Endodermal cell (in vitro differentiated cells): ENCODE measurements around the gene CPNE5. TPM values are rescaled to one million over a fixed set of nuclear protein-coding genes. Genes with fewer than 3 reads are reported as not detected.

Experiments used
- DNase-seq: peaks from one replicate; pipeline ENCODE4 v3.0.0-alpha.2; 2017
- H3K27ac ChIP-seq: 2 replicates; pipeline ENCODE4 v1.5.1; 2013; ENCODE audit warnings: mild to moderate bottlenecking, low read depth, low read length, moderate library complexity
- H3K27me3 ChIP-seq: 2 replicates; pipeline ENCODE4 v1.6.1; 2013; ENCODE audit warnings: mild to moderate bottlenecking, low read length, moderate library complexity; ENCODE audit not compliant: insufficient read depth, control insufficient read depth, poor library complexity, severe bottlenecking
- H3K36me3 ChIP-seq: 2 replicates; pipeline ENCODE4 v1.7.0; 2013; ENCODE audit warnings: mild to moderate bottlenecking, low read length, moderate library complexity; ENCODE audit not compliant: control insufficient read depth, insufficient read depth
- H3K4me1 ChIP-seq: one replicate; pipeline ENCODE4 v1.7.0; 2013; ENCODE audit warnings: low read length; ENCODE audit not compliant: control insufficient read depth, insufficient read depth
- H3K4me3 ChIP-seq: 2 replicates; pipeline ENCODE4 v1.5.1; 2013; ENCODE audit warnings: mild to moderate bottlenecking, low read length, moderate library complexity
- H3K9ac ChIP-seq: 2 replicates; pipeline ENCODE4 v1.6.1; 2013; ENCODE audit warnings: mild to moderate bottlenecking, low read length, moderate library complexity; ENCODE audit not compliant: poor library complexity, severe bottlenecking; ENCODE audit errors: extremely low read depth
- H3K9me3 ChIP-seq: 2 replicates; pipeline ENCODE4 v1.6.1; 2013; ENCODE audit warnings: mild to moderate bottlenecking, low read length, moderate library complexity; ENCODE audit not compliant: control insufficient read depth
- H3K27ac Mint-ChIP-seq: 2 replicates; pipeline ENCODE4 v1.8.0; 2020; ENCODE audit warnings: mixed read lengths
- H3K27me3 Mint-ChIP-seq: 2 replicates; pipeline ENCODE4 v1.8.0; 2021; ENCODE audit warnings: mild to moderate bottlenecking, mixed read lengths; ENCODE audit not compliant: insufficient read depth
- H3K36me3 Mint-ChIP-seq: 2 replicates; pipeline ENCODE4 v1.8.0; 2020; ENCODE audit warnings: low read depth, mixed read lengths
- H3K4me1 Mint-ChIP-seq: 2 replicates; pipeline ENCODE4 v1.8.0; 2020; ENCODE audit warnings: mixed read lengths
- H3K4me3 Mint-ChIP-seq: 2 replicates; pipeline ENCODE4 v1.8.0; 2020; ENCODE audit warnings: mild to moderate bottlenecking, moderate library complexity, mixed read lengths
- H3K9me3 Mint-ChIP-seq: 2 replicates; pipeline ENCODE4 v1.8.0; 2020; ENCODE audit warnings: mild to moderate bottlenecking, mixed read lengths
- WGBS, 2 experiments: methylation state at CpG; one replicate each; pipeline versions ENCODE4 v1.1.5 to v1.1.7; 2013; ENCODE audit warnings: missing lambda C conversion rate in 2 of 2, mixed read lengths in 1 of 2; ENCODE audit not compliant: insufficient coverage in 1 of 2, insufficient read length in 1 of 2; 5-methylcytosine and 5-hydroxymethylcytosine counted together
- total RNA-seq, 2 donors: library from RNA; stranded (reverse); fragmentation: NEBNext Ultra II Directional in 1 of 2; extraction: Animal tissue kit (Norgen Biotek cat#: 25700) in 1 of 2; gene quantifications; 2 replicates in 1 of 2; 3 replicates in 1 of 2; pipeline ENCODE4 v1.2.1, GENCODE V29; 2021
- TF ChIP-seq, protein P1 (sequence below): fragments of 200-600 bp; sonication (generic); conservative IDR thresholded peaks from 2 replicates; pipeline ENCODE4 v1.5.0; 2021; ENCODE audit warnings: antibody characterized with exemption, mild to moderate bottlenecking

Gene CPNE5
- total RNA-seq, 2 donors from 2014 or later, result 0.26 to 0.42 TPM

DNA sequence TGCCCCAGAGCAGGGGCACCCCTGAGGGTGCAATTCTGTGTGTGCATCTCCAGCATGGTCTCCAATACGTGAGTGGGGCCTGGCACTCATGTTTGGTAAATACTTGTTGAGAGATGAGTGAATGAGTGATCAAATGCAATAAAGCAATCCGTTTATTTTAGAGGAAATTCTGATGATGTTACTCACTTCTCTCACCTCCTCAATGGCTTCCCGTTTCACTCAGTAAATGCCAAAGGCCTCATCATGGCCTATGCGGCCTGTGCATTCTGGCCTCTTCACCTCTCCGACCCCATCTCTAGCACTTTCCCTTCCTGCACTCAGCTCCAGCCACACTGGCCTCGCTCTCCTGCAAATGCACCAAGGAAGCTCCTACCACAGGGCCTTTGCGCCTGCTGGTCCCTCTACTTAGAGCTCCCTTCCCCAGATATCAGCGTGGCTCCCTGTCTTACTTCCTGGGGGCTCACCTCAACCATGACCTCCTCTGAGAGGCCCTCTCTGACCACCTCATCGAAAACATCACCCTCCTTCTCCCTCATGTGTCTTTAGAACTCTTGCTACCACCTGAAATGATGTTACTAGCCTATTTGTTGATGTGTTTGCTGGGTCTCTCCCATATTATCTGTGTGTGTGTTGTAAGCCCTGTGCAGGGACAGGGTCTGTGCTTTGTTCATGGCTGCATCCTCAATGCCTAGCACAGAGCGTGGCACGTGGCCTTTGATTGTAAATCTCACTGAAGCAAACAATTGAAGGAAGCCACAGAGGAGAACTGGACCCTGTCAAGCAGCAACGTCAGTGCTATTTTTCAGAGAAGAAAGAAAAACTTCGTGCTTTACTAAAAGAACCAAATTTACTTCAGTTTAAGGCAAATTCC is 99.1 kb downstream of the CPNE5 start:
- 88 to 89% methylated on average over 10 to 13 of the region's 13 CpGs for WGBS, 2 experiments
- Mint-ChIP-seq H3K36me3 (no peaks in the 10 kb centered on the region), H3K27ac (no peak overlapping the region)

DNA sequence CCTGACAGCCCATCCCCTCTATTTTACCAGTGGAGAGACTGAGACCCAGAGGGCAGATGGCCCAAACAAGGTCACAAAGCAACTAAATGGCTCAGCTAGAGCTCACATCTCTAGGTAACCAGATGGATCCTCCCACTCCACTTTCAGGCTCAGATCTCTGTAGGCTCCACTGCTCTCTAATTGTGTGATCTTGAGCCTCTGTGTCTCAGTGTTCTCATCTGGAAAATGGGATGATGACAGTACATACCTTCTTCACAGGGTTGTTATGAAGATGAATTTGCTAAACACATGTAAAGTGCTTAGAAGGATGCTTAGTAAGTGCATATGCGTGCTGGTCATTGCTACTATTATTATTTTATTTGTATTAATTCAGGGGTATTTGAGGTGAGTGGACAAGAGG is 101.1 kb downstream of the CPNE5 start:
- no peaks in the 10 kb centered on the region for H3K4me1 Mint-ChIP-seq
- H3K36me3 ChIP-seq, result no peaks in the 10 kb centered on the region
- H3K27ac Mint-ChIP-seq, result no peak overlapping the region
- no peak overlapping the region for H3K4me3 Mint-ChIP-seq
- DNase-seq, result no peak
- no peak overlapping the region for H3K27ac ChIP-seq
- no peak overlapping the region for H3K9ac ChIP-seq
- no peaks in the 10 kb centered on the region for H3K4me1 ChIP-seq
- H3K27me3 ChIP-seq, result no peaks in the 10 kb centered on the region
- TF ChIP-seq, protein P1, sequence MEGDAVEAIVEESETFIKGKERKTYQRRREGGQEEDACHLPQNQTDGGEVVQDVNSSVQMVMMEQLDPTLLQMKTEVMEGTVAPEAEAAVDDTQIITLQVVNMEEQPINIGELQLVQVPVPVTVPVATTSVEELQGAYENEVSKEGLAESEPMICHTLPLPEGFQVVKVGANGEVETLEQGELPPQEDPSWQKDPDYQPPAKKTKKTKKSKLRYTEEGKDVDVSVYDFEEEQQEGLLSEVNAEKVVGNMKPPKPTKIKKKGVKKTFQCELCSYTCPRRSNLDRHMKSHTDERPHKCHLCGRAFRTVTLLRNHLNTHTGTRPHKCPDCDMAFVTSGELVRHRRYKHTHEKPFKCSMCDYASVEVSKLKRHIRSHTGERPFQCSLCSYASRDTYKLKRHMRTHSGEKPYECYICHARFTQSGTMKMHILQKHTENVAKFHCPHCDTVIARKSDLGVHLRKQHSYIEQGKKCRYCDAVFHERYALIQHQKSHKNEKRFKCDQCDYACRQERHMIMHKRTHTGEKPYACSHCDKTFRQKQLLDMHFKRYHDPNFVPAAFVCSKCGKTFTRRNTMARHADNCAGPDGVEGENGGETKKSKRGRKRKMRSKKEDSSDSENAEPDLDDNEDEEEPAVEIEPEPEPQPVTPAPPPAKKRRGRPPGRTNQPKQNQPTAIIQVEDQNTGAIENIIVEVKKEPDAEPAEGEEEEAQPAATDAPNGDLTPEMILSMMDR, result no peak
- no peaks in the 10 kb centered on the region for H3K9me3 ChIP-seq
- 100% methylated on average over 1 of the region's 1 CpG; no CpG with 5 or more reads in 1 of the 2 experiments for WGBS, 2 experiments
- H3K4me3 ChIP-seq, result no peak overlapping the region
- no peaks in the 10 kb centered on the region for H3K27me3 Mint-ChIP-seq
- H3K36me3 Mint-ChIP-seq, result no peaks in the 10 kb centered on the region
- no peaks in the 10 kb centered on the region for H3K9me3 Mint-ChIP-seq

More for the DNA sequence above, 99.1 kb downstream of the CPNE5 start:
- H3K4me1 Mint-ChIP-seq, result no peaks in the 10 kb centered on the region
- Histone ChIP-seq H3K4me3 (no peak overlapping the region), H3K36me3 (no peaks in the 10 kb centered on the region), H3K27me3 (no peaks in the 10 kb centered on the region), H3K9ac (no peak overlapping the region), H3K9me3 (no peaks in the 10 kb centered on the region), H3K4me1 (no peaks in the 10 kb centered on the region), H3K27ac (no peak overlapping the region)
- no peaks in the 10 kb centered on the region for H3K27me3 Mint-ChIP-seq
- no peak overlapping the region for H3K4me3 Mint-ChIP-seq
- no peaks in the 10 kb centered on the region for H3K9me3 Mint-ChIP-seq
- TF ChIP-seq, protein P1, result no peak
- no peak for DNase-seq

DNA sequence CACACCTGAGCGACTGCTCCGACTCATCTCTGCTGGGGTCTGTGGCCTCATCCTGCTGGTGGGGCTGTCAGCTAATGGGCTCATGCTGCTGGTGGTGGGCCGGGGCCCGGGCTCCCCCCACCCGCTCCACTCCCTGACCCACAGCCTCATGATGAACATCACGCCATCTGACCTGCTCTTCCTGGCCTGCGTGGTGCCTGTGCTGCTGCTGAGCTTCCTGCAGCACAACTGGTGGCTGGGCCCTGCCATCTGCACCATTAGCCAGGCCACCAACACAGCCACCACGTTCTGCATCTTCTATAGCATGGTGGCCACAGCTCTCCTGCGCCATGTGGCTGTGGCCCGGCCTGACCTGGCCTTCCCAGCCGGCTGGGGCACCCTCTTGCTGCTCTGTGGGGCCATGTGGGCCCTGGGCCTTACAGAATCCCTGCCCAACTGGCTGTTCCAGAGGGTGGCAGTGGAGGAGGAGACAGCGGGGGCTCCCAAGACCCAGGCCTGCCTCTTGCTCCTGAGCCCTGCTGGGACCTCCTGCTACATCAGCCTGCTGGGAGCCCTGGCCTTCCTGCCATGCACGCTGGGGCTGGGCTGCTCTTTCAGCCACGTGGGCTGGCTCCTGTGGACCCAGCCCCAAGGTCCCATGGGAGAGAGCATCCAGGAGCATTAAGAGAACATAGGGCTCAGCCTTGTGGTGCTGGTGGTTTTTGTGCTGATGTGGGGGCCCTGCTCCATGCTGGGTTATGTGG is 102.0 kb downstream of the CPNE5 start:
- H3K27ac Mint-ChIP-seq, result no peak overlapping the region
- H3K9me3 Mint-ChIP-seq, result no peaks in the 10 kb centered on the region
- H3K9ac ChIP-seq, result no peak overlapping the region
- H3K36me3 ChIP-seq, result no peaks in the 10 kb centered on the region
- no peak for DNase-seq
- H3K4me3 Mint-ChIP-seq, result no peak overlapping the region
- TF ChIP-seq, protein P1, result no peak
- no peaks in the 10 kb centered on the region for H3K27me3 ChIP-seq
- WGBS, 2 experiments, result 93 to 94% methylated on average over 9 to 14 of the region's 14 CpGs
- no peaks in the 10 kb centered on the region for H3K36me3 Mint-ChIP-seq
- H3K4me1 Mint-ChIP-seq, result no peaks in the 10 kb centered on the region
- no peaks in the 10 kb centered on the region for H3K27me3 Mint-ChIP-seq
- H3K4me3 ChIP-seq, result no peak overlapping the region
- H3K27ac ChIP-seq, result no peak overlapping the region
- H3K9me3 ChIP-seq, result no peaks in the 10 kb centered on the region
- H3K4me1 ChIP-seq, result no peaks in the 10 kb centered on the region
